NCI-H1436 (cell line): ENCODE data around the gene EPS8L3.
"Not testable (repeated sequence)": the region's sequence is repeated elsewhere in the genome, so short reads cannot be mapped to it uniquely, and the experiment has no call there.

ENCODE experiments used
- DNase-seq: peaks from one replicate; lab custom pipeline; 2025; lab: John Stamatoyannopoulos, UW

The EPS8L3 gene

DNA sequence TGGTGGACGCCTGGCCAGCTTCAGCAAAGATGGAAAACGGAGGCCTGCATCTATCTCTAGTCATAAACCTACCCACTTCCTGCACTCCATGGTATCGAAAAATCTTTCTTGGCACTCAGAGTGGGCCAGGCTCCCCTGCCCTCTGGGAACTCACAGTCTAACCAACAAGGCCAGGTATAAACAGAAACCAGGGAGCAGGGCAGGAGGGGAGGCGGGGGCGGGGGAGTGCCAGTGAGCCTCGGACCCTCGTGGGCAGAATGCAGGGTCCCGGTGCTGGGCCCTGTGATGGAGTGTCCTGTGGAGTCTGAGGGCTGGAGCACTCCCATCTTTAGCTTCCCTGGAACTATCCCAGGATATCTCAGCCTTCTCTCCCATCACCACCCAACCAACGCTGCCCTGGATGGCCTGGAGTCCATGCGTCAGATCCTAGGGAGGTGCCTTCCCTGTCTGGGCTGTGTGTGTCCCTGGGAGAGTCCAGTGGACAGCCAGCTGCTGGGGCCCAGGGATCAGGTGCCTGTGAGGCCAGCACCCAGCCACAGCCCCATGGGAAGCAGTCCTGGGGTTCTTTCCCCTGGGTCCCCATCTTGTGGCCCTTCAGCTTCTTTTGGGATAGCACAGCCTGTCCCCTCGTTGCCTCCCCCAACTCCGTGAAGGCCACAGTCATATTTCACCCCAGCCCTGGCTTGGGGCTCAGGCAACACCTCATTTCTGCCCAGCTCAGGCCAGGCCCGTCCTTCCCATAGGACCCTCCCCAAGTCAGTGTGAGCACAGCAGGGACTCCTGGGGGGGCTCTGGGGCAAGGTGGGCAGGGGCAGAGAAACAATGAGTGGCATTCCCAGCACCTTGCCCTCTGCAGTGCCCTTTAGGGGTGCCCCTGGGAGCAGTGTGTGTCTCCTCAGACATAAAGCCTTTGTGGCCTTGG, 1.1 kb upstream of the EPS8L3 start:
- DNase-seq, result no peak

GRCh38 chr1:109762821-109763645, 690 bp downstream of the EPS8L3 start:
- no peak for DNase-seq

DNA sequence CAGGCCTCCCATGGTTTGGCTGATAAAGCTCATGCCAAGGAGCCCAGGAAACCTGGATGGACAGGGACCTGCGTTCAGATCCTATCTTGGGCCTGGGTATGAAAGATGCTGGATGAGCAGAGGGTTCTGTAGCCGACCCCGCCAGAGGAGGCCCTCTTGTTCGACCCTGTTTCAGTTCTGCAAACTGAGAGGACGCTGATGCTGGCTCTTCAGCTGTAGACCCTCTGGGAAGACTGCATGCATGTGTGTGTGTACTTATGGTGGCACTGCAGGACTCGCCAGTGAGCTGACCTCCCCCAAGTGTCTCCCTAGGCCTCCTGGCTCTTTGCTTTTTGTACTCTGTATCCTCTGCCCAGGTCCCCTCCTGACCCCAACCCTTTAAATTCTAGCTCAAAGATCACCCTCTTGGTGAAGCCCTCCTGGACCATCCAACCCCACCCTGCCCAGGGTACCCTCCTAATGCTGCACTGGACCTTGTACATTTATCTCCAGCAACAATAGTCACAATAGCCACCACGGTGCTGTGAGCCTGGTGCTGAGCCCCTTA, 1.6 kb downstream of the EPS8L3 start:
- no peak for DNase-seq

GRCh38 chr1:109761227-109762038, 2.3 kb downstream of the EPS8L3 start:
- DNase-seq, result no peak

DNA sequence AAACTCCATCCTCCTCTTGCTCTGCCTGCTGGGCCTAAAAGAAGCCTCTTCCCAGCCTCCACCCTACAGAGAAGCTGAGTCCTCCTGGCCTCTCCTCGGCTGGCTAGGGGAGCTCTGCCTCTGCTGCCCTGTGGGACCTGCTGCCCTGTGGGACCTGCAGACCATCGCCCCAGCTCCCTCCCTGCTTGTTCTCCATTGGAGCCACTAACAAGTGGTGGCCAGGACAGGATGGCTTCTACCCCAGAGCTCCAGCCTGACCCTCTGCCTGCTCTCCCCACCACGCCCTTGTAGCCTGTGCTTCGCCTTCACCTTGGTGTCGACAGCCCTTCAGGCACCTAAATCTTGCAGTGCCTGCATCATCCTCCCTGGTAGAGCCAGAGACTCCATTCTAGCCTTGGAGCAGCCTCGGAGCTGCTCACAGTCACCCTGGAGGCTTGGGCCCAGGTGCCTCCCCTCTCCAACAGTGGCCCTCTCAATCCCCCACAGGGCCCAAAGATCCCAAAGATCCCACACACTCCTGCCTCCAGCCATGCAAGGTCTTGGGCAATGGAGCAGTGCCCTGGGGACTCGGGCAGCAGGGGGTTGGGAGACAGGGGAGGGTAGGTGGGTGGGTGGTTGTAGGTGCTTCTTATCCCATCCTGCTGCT, 3.0 kb downstream of the EPS8L3 start:
- no peak for DNase-seq

DNA sequence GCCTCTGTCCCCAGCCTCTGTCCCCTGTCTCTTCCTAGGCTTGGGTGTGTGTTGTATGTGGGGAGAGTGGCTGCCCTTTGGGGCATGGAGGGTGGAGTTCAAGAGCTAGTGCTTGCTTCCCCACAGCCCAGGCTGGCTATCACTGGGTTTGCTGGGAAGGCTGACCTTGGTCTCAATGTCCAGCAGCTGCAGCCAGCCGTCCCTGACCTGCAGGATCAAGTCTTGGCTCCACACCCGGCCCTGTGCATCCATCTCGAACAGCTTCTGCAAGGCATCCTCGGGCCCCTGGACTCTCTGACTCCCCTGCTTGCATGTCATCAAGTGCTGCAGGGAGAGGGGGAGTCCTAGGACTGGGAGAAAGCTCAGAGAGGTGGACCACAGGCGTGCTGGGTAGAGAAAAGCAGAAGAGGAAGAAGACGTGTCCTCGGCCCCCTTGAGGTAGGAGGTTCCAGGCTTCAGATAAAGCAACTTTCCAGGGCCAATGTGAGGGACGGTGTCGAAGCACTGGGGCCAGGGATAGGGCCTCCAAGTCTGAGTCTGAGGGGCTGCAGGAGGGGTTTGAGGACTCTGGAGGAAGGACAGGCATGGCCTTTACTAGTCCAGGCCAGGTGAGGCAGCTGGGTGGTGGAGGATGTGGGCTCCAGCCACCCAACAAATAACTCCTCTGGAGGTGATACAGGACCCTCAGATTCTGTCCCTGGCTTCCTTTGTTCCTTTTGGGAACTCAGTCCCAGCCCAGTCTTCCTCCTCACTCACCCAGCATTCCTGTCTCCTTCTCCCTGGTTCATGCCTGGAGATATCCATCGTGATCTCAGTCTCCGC, 4.0 kb downstream of the EPS8L3 start:
- DNase-seq, result no peak

- no peak for DNase-seq
Measured at GRCh38 chr1:109757936-109758786, 5.6 kb downstream of the EPS8L3 start.

DNA sequence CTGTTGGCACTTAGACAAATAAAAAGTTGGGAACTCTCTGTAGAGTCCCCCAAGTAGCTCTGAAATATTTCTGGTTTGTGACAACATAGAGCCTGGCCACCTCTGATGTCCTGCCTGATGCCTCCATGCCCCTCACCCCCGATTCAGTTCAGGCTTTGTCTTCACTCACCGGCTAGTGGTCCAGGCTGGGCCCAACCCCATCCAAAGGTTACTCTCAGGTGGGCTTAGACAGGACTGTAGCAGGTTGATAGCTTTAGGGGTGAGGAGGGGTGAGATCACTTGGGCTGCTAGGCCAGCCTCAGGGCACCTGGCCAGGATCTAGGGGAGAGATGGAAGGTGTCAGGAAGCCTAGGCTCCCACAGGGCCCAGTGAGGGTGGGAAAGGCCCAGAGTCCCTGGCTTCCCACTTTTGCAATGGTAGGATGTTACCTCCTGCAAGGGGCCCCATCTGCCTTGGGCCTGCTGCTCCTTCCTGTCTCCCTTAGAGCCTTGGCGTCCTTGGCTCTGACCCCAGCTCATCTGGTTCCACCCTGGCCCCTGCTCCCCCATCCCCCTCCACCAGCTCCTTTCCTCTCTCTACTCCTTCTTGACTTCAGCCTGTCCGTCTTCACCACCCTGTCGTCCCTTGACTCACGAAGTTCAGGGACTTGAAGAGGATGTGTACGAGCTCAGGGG, 6.7 kb downstream of the EPS8L3 start:
- DNase-seq, result no peak

DNA sequence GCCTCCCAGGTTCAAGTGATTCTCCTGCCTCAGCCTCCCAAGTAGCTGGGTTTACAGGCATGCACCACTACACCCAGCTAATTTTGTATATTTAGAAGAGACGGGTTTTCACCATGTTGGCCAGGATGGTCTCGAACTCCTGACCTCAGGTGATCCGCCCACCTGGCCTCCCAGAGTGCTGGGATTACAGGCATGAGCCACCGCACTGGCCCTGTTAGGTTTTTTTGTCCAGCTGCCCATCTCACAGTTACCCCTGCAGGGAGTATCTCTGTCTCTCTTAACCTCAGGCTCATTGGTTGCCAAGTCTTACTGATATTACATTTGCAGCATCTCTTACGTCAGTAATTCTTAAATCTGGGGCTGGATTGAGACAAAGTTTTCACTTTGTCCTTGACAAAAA, 7.4 kb downstream of the EPS8L3 start:
- DNase-seq, result not testable (repeated sequence)

- no peak for DNase-seq
Measured at GRCh38 chr1:109754738-109755137, 9.0 kb downstream of the EPS8L3 start.

DNA sequence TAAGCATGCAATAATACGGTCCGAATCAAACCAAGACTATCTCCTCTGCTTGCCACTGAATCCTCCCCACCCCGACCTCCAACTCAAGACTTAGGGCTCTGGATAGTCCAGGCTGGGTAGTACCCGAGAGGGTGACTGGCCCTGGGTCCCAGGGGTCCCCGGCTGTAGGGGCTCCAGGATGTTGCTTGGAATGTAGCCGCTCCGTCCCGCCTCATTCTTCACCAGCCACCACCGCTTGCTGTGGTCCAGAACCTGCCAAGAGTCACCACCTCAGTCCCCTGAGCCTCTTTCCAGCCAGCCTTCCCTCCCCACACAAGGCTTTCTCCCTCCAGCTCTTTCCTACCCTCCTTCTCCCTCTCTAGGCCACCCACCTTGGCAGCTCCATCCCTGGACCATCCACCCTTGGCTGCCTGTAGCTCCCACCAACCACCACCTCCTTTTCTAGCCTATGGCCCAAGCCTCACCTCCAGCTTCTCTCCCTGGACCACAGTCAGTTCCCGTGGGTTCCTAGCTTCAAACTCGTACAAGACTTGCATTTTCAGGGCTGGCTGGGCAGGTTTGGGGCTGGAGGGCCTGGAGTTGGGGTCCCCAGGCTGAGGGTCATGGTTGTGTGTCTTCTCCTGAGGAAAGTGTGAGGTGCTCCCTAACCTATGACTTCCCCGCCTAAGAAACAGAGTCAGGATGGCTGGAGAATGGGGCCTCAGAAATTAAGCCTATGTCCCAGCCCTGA, 12.0 kb downstream of the EPS8L3 start:
- no peak for DNase-seq

DNA sequence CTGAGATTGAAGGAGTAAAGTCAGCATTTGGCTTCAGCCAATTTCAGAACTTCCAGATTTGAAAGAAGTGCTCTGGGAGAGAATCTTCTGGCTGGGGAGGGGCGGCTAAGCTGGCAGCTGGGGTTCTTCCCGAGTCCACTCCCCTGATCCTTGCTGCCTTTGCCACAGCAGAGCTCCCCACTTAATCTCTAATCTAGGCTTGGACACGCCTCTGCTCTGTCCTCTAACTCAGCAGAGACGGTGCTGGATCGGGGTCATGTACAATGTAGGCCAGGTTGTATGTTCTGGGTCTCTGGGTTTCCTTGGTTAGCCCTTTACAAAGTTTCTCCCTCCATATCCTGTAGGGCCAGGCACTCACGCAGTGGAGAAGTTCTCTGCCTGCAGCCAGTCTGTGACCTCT, 12.8 kb downstream of the EPS8L3 start:
- no peak for DNase-seq

DNA sequence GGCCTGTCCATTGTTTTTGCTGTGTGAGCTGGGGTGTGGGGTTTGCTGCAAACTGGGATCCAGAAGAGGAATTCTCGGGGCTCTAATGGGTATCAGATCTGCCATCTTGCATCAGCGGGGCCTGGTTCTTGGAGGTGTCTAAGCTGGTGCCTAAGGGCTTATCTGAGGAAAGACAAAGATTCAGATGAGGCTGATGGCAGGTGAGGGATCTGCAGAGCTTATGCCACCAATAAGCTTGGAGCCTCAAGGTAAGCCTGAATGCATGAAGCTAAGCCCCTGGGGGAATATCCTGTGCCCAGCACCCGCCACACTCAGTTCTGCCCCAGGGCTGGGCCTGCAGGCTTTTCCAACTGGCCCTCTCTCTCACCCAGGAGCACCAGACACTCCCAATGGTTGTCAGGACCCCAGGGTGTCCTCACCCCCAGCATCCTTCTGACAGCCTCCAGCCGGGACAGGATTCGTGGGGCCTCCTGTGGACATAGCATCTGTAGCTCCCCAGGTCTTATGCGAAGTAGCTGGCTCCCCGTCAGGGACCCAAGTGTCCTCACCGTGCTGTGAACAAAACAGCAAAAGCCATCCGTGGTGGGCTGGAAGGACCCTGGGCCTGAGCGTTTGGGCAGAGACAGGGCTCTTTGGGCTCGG, 13.4 kb downstream of the EPS8L3 start:
- no peak for DNase-seq

DNA sequence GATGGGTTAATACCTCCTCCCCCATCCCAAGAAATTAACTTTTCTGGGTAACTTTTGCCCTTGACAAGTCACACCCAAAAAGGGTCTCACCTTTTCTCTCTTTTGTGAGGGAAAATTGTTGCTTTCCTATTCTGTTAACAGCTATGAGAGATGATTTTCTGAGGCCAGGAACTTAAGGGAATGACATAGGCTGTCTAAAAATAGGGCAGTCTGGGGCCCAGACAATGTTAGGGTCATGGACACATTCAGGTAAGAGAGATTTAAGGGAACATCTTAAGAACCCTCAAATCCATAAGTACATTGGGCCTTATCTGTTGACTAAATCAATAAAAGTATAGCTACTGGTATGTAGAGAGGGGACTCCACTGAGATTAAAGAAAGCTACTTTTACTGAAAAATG, 14.5 kb downstream of the EPS8L3 start:
- DNase-seq, result no peak

GRCh38 chr1:109748311-109748710, 15.4 kb downstream of the EPS8L3 start:
- not testable (repeated sequence) for DNase-seq

DNA sequence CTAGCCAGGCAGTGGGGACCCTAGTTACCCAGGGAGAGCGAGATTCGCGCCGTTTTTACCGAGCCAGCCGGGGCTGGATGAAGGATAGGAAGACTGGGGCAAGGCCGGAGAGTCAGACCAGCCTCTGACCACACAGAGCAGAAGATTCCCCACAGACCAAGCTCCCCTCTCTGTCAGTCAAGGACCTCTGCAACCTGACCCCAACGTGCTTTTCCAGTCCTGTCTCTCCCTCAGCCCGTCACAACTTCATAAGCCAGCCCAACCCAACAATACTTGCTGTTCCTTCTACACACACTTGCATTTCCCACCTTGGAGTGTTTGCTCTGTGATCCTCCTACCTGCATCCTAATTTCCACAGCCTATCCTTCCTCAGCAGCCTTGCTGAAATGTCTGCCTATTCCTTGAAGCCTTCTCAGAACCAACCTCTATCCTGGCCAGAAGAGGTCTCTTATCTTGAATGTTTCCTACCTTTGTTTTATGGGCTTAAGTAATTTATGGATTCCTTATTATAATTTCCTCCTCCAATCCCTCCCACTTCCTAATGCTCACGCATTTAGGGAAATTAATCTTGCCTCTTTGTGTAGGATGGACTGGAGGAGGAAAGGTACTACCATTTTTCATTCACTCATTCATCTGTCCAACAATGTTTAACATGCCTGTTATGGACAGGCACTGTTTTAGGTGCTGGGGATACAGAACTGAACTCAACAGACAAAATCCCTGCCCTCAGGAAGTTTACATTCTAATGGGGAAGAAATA, 22.9 kb downstream of the EPS8L3 start, which contains the start of gene GSTM3:
GSTM3 (minus strand) TSS at position 424 of the 759 bp plus-strand sequence. CDS start 751 bp downstream, outside the sequence.
- DNase-seq, result no peak
